Measurements from ENCODE around the gene TMEM260. TPM values are rescaled to one million over a fixed set of nuclear protein-coding genes. Genes with fewer than 3 reads are reported as not detected.
"Not testable (repeated sequence)": the region's sequence is repeated elsewhere in the genome, so short reads cannot be mapped to it uniquely, and the experiment has no call there.

The TMEM260 gene
- total and polyA plus RNA-seq, 10 donors, result 8.4 to 42.9 (median 30.2) TPM

- H3K4me1 ChIP-seq, result no peaks in the 10 kb centered on the region
- no peaks in the 10 kb centered on the region for H3K9me3 ChIP-seq
- H3K27me3 ChIP-seq (replicated peaks in 1 of 7), result no peaks in the 10 kb centered on the region
- TF ChIP-seq CTCF (IDR thresholded peaks at IDR 0.05 in 8 of 11, conservative IDR thresholded peaks at IDR 0.05 in 3 of 11) (no peak), POLR2AphosphoS5 (IDR thresholded peaks at IDR 0.05) (no peak), POLR2A (IDR thresholded peaks at IDR 0.05) (no peak)
- H3K36me3 ChIP-seq, result peaks cover 0 to 78% (median 14%) of the 10 kb centered on the region in 6 donors
- no peak for DNase-seq
- no peak overlapping the region for H3K27ac ChIP-seq
- intact Hi-C loops (cut with DNase I; ENCODE audit: low total_unique reads), result no loop called here
- 92 to 97% (median 95%) methylated on average over 1 of the region's 1 CpG for WGBS, 5 donors
- no peak overlapping the region for H3K4me3 ChIP-seq
Measured at GRCh38 chr14:56594428-56594827, 14.8 kb downstream of the TMEM260 start.

DNA sequence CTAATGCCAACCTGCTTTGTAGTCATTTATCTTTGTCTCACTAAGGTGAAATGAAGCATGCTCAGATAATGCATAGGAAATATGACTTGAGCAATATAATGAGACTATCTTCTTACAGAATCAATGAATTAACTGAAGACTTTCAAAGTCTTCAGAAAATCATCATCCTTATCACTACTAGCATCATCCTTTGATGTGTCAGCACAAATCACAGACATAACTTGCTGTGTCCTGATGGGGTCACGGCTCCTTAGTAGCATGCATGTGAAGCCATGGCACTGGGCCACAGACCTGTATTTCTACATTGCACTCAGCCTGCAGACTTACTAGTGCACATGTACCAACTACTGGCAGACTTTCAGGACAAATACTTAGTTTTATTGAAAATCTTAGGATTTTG lies 18.9 kb downstream of the TMEM260 start:
- no peak for TF ChIP-seq CTCF (IDR thresholded peaks at IDR 0.05 in 8 of 11, conservative IDR thresholded peaks at IDR 0.05 in 3 of 11)
- no peak for TF ChIP-seq POLR2A (IDR thresholded peaks at IDR 0.05)
- TF ChIP-seq POLR2AphosphoS5 (IDR thresholded peaks at IDR 0.05), result no peak
- no peaks in the 10 kb centered on the region for H3K9me3 ChIP-seq
- 94 to 100% (median 100%) methylated on average over 1 of the region's 1 CpG for whole genome bisulfite sequencing, 5 donors
- H3K4me1 ChIP-seq, result no peaks in the 10 kb centered on the region
- peaks cover 0 to 51% (median 5%) of the 10 kb centered on the region in 6 donors for H3K36me3 ChIP-seq
- intact Hi-C loops (cut with DNase I; ENCODE audit: low total_unique reads), result no loop called here
- H3K27ac ChIP-seq, result no peak overlapping the region
- no peak overlapping the region for H3K4me3 ChIP-seq
- no peak for DNase-seq
- H3K27me3 ChIP-seq (replicated peaks in 1 of 7), result no peaks in the 10 kb centered on the region

- DNase-seq, result no peak
- Histone ChIP-seq H3K9me3 (no peaks in the 10 kb centered on the region), H3K4me1 (no peaks in the 10 kb centered on the region), H3K4me3 (no peak overlapping the region), H3K27ac (no peak overlapping the region), H3K36me3 (peaks cover 0 to 64% (median 21%) of the 10 kb centered on the region in 6 donors), H3K27me3 (replicated peaks in 1 of 7) (no peaks in the 10 kb centered on the region)
- 89 to 94% (median 93%) methylated on average over 2 of the region's 2 CpGs for WGBS, 5 donors
- intact Hi-C loops (cut with DNase I; ENCODE audit: low total_unique reads), result no loop called here
- TF ChIP-seq POLR2AphosphoS5 (IDR thresholded peaks at IDR 0.05), result no peak
- TF ChIP-seq CTCF (IDR thresholded peaks at IDR 0.05 in 8 of 11, conservative IDR thresholded peaks at IDR 0.05 in 3 of 11), result no peak
- no peak for TF ChIP-seq POLR2A (IDR thresholded peaks at IDR 0.05)
Measured at GRCh38 chr14:56603648-56604047, 24.1 kb downstream of the TMEM260 start.

DNA sequence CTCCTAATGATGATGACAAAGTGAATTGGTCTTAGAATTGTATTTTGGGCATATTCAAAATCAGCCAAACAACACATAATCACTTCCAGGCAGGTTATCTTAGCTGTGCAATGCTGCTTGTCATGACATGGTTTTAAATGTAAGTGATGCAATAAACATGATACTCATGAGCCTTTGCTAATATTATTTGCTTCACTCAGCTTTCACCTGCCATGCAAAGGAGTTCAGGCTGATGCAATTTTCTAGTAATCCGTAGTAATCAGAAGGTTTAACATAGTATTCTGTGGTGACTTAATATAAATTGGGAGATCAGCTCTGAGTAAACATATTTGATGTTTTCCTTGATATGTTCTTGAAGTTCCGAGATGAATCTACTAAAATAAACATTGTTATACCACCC lies 29.1 kb downstream of the TMEM260 start:
- Histone ChIP-seq H3K4me1 (no peaks in the 10 kb centered on the region), H3K4me3 (no peak overlapping the region), H3K9me3 (no peaks in the 10 kb centered on the region), H3K27ac (no peak overlapping the region), H3K27me3 (replicated peaks in 1 of 7) (no peaks in the 10 kb centered on the region), H3K36me3 (peaks cover 0 to 99% (median 52%) of the 10 kb centered on the region in 6 donors)
- 90 to 96% (median 94%) methylated on average over 2 of the region's 2 CpGs for WGBS, 5 donors
- intact Hi-C loops (cut with DNase I; ENCODE audit: low total_unique reads), result no loop called here
- no peak for TF ChIP-seq POLR2AphosphoS5 (IDR thresholded peaks at IDR 0.05)
- no peak for DNase-seq

- intact Hi-C loops (cut with DNase I; ENCODE audit: low total_unique reads); H3K4me3 ChIP-seq; H3K9me3 ChIP-seq; H3K27ac ChIP-seq; H3K4me1 ChIP-seq; DNase-seq; H3K27me3 ChIP-seq (replicated peaks in 1 of 7): not testable (repeated sequence)
- H3K36me3 ChIP-seq, result peaks cover 0 to 100% (median 60%) of the 10 kb centered on the region in 6 donors
- WGBS, 5 donors, result 95 to 98% (median 97%) methylated on average over 2 of the region's 2 CpGs
Measured at GRCh38 chr14:56611663-56612062, 32.1 kb downstream of the TMEM260 start.

Measured in spleen (tissue), 11 donors.